Measurements from ENCODE around the gene FARS2.
A peak's percentile ranks its signal among the peaks of the same experiment; 100 is the strongest.

The FARS2 gene

GRCh38 chr6:5752391-5752680 is 491.0 kb downstream of the FARS2 start:
- no peak overlapping the region for H3K4me3 ChIP-seq (ENCODE audit: low read depth, low read length)
- in situ Hi-C loops (cut with HindIII; ENCODE audit: low sequenced_read_pairs) = no loop called here
- no peak for TF ChIP-seq CTCF (IDR thresholded peaks at IDR 0.05; ENCODE audit: low read depth, low read length)
- peak; percentile 73 for DNase-seq (ENCODE audit: low read depth, low spot score)

- no peak for DNase-seq (ENCODE audit: low read depth, low spot score)
- in situ Hi-C loops (cut with HindIII; ENCODE audit: low sequenced_read_pairs) = no loop called here
- TF ChIP-seq CTCF (IDR thresholded peaks at IDR 0.05; ENCODE audit: low read depth, low read length) = no peak
- no peak overlapping the region for H3K4me3 ChIP-seq (ENCODE audit: low read depth, low read length)
Observed at GRCh38 chr6:5753209-5753608, 491.9 kb downstream of the FARS2 start.

- no peak for TF ChIP-seq CTCF (IDR thresholded peaks at IDR 0.05; ENCODE audit: low read depth, low read length)
- in situ Hi-C loops (cut with HindIII; ENCODE audit: low sequenced_read_pairs) = no loop called here
- DNase-seq (ENCODE audit: low read depth, low spot score) = no peak
- no peak overlapping the region for H3K4me3 ChIP-seq (ENCODE audit: low read depth, low read length)
Observed at GRCh38 chr6:5754904-5755303, 493.6 kb downstream of the FARS2 start.

- no peak overlapping the region for H3K4me3 ChIP-seq (ENCODE audit: low read depth, low read length)
- TF ChIP-seq CTCF (IDR thresholded peaks at IDR 0.05; ENCODE audit: low read depth, low read length) = no peak
- in situ Hi-C loops (cut with HindIII; ENCODE audit: low sequenced_read_pairs) = no loop called here
- DNase-seq (ENCODE audit: low read depth, low spot score) = no peak
Observed at GRCh38 chr6:5759571-5759970, 498.3 kb downstream of the FARS2 start.

- in situ Hi-C loops (cut with HindIII; ENCODE audit: low sequenced_read_pairs) = no loop called here
- peak; percentile 43 for DNase-seq (ENCODE audit: low read depth, low spot score)
- TF ChIP-seq CTCF (IDR thresholded peaks at IDR 0.05; ENCODE audit: low read depth, low read length) = no peak
- no peak overlapping the region for H3K4me3 ChIP-seq (ENCODE audit: low read depth, low read length)
Observed at GRCh38 chr6:5761370-5761769, 500.1 kb downstream of the FARS2 start.

- TF ChIP-seq CTCF (IDR thresholded peaks at IDR 0.05; ENCODE audit: low read depth, low read length) = no peak
- in situ Hi-C loops (cut with HindIII; ENCODE audit: low sequenced_read_pairs) = no loop called here
- H3K4me3 ChIP-seq (ENCODE audit: low read depth, low read length) = no peak overlapping the region
- no peak for DNase-seq (ENCODE audit: low read depth, low spot score)
Observed at GRCh38 chr6:5762561-5762968, 501.3 kb downstream of the FARS2 start.

GRCh38 chr6:5763407-5763806 is 502.1 kb downstream of the FARS2 start:
- H3K4me3 ChIP-seq (ENCODE audit: low read depth, low read length) = no peak overlapping the region
- peak; percentile 25 for DNase-seq (ENCODE audit: low read depth, low spot score)
- no peak for TF ChIP-seq CTCF (IDR thresholded peaks at IDR 0.05; ENCODE audit: low read depth, low read length)
- in situ Hi-C loops (cut with HindIII; ENCODE audit: low sequenced_read_pairs) = no loop called here

Data from astrocyte of the spinal cord (primary cell).